IMR-90 (cell line): ENCODE measurements around the gene CIBAR2. TPM values are rescaled to one million over a fixed set of nuclear protein-coding genes. Genes with fewer than 3 reads are reported as not detected.

Experiments
- ATAC-seq: fragments of 200-7000 bp; cut with Tn5 transposase; 2 replicates; pipeline ENCODE4 v1.9.1; 2020; ENCODE audit warnings: low read depth, mild to moderate bottlenecking, moderate library complexity
- BruUV-seq: library from RNA; stranded (reverse); fragments of 400-500 nt; replicated peaks from 2 replicates; lab custom pipeline; 2021; lab: Mats Ljungman, UMichigan
- CTCF ChIA-PET: fragments of 300-600 bp; formaldehyde crosslinking; extraction: SDS; loops from one replicate; lab custom pipeline; 2021; ENCODE audit warnings: antibody characterized with exemption; lab: Yijun Ruan, JAX
- POLR2A ChIA-PET: fragments of 300-600 bp; sonication (Branson Sonifier 250); formaldehyde crosslinking; loops from one replicate; lab custom pipeline; 2022; ENCODE audit warnings: antibody characterized with exemption; ENCODE audit not compliant: unreplicated experiment; lab: Charles Lee
- DNase-seq: peaks from one replicate; pipeline ENCODE4 v3.0.0; 2013
- H2AFZ ChIP-seq: replicated peaks from 2 replicates; pipeline ENCODE3; 2013; ENCODE audit warnings: low read length, mild to moderate bottlenecking; ENCODE audit not compliant: poor library complexity
- H2AK5ac ChIP-seq: 2 replicates; pipeline ENCODE4 v1.6.1; 2013; ENCODE audit warnings: low read depth, low read length, inconsistent platforms
- H2AK9ac ChIP-seq: replicated peaks from 2 replicates; pipeline ENCODE3; 2013; ENCODE audit warnings: mild to moderate bottlenecking, low read depth, low read length, moderate library complexity; ENCODE audit not compliant: poor library complexity
- H2BK120ac ChIP-seq: 2 replicates; pipeline ENCODE4 v1.6.1; 2013; ENCODE audit warnings: low read depth, low read length, inconsistent platforms
- H2BK15ac ChIP-seq: 3 replicates; pipeline ENCODE4 v1.6.1; 2013; ENCODE audit warnings: low read depth, low read length, inconsistent platforms
- H2BK20ac ChIP-seq: 2 replicates; pipeline ENCODE4 v1.6.1; 2013; ENCODE audit warnings: low read depth, mild to moderate bottlenecking, inconsistent platforms, low read length, moderate library complexity
- H2BK5ac ChIP-seq: 2 replicates; pipeline ENCODE4 v1.6.1; 2013; ENCODE audit warnings: mild to moderate bottlenecking, low read depth, low read length, inconsistent platforms; ENCODE audit not compliant: poor library complexity, severe bottlenecking
- H3K14ac ChIP-seq: replicated peaks from 2 replicates; pipeline ENCODE4 v1.6.1; 2013; ENCODE audit warnings: low read depth, low read length, inconsistent platforms
- H3K18ac ChIP-seq: 2 replicates; pipeline ENCODE4 v1.6.1; 2013; ENCODE audit warnings: low read depth, low read length, control low read depth
- H3K23ac ChIP-seq: 2 replicates; pipeline ENCODE4 v1.6.1; 2013; ENCODE audit warnings: low read depth, low read length, inconsistent platforms
- H3K27ac ChIP-seq: 2 replicates; pipeline ENCODE4 v1.5.1; 2013; ENCODE audit warnings: mild to moderate bottlenecking, control low read depth, low read length; ENCODE audit not compliant: insufficient read depth
- H3K27me3 ChIP-seq: 2 replicates; pipeline ENCODE4 v1.6.1; 2013; ENCODE audit warnings: low read length; ENCODE audit not compliant: control insufficient read depth, insufficient read depth
- H3K36me3 ChIP-seq: 2 replicates; pipeline ENCODE4 v1.6.1; 2013; ENCODE audit warnings: low read length, mixed read lengths; ENCODE audit not compliant: control insufficient read depth, insufficient read depth
- H3K4ac ChIP-seq: 2 replicates; pipeline ENCODE4 v1.6.1; 2013; ENCODE audit warnings: low read depth, low read length, inconsistent platforms
- H3K4me1 ChIP-seq: 2 replicates; pipeline ENCODE4 v1.6.1; 2013; ENCODE audit warnings: low read length, mixed read lengths; ENCODE audit not compliant: control insufficient read depth, insufficient read depth
- H3K4me2 ChIP-seq: 2 replicates; pipeline ENCODE4 v1.6.1; 2013; ENCODE audit warnings: low read depth, mild to moderate bottlenecking, control low read depth, low read length, moderate library complexity
- H3K4me3 ChIP-seq: 2 replicates; pipeline ENCODE4 v1.5.1; 2013; ENCODE audit warnings: low read depth, mild to moderate bottlenecking, control low read depth, low read length, moderate library complexity; ENCODE audit not compliant: insufficient read depth
- H3K56ac ChIP-seq: 2 replicates; pipeline ENCODE4 v1.6.1; 2013; ENCODE audit warnings: low read length, inconsistent platforms; ENCODE audit not compliant: insufficient read depth; ENCODE audit errors: extremely low read depth
- H3K79me1 ChIP-seq, 2 experiments: 2 replicates each; pipeline ENCODE4 v1.6.1; 2013; ENCODE audit warnings: low read length in 2 of 2, inconsistent platforms in 1 of 2, low read depth in 1 of 2
- H3K9ac ChIP-seq: 2 replicates; pipeline ENCODE4 v1.6.1; 2013; ENCODE audit warnings: low read depth, low read length, control low read depth
- H3K9me1 ChIP-seq: 2 replicates; pipeline ENCODE4 v1.6.1; 2013; ENCODE audit warnings: low read length, inconsistent platforms; ENCODE audit not compliant: insufficient read depth
- H3K9me3 ChIP-seq: 2 replicates; pipeline ENCODE4 v1.6.1; 2013; ENCODE audit warnings: low read length; ENCODE audit not compliant: control insufficient read depth, insufficient read depth
- H4K20me1 ChIP-seq: 2 replicates; pipeline ENCODE4 v1.6.1; 2013; ENCODE audit warnings: low read length, inconsistent platforms; ENCODE audit not compliant: insufficient read depth
- H4K5ac ChIP-seq: 2 replicates; pipeline ENCODE4 v1.6.1; 2013; ENCODE audit warnings: mild to moderate bottlenecking, low read depth, low read length, control low read depth
- H4K8ac ChIP-seq, 2 experiments: 2 replicates each; pipeline ENCODE4 v1.6.1; 2013; ENCODE audit warnings: low read depth in 2 of 2, low read length in 2 of 2, control low read depth in 1 of 2, inconsistent platforms in 1 of 2
- H4K91ac ChIP-seq: 2 replicates; pipeline ENCODE4 v1.6.1; 2013; ENCODE audit warnings: low read depth, low read length, inconsistent platforms; ENCODE audit not compliant: insufficient read depth
- MXI1 ChIP-seq: IDR thresholded peaks from 2 replicates; pipeline ENCODE4 v1.6.1; 2012; ENCODE audit warnings: low read depth, mild to moderate bottlenecking, low read length, moderate library complexity, borderline replicate concordance
- NFE2L2 ChIP-seq: fragments of 150-350 bp; IDR thresholded peaks from 2 replicates; pipeline ENCODE4 v1.6.1; 2016; ENCODE audit warnings: low read depth, mild to moderate bottlenecking, low read length
- WGBS, 2 experiments: methylation state at CpG; one replicate each; pipeline versions ENCODE4 v1.1.5 to v1.1.7; 2013; ENCODE audit warnings: missing lambda C conversion rate in 2 of 2; ENCODE audit not compliant: insufficient read length in 1 of 2; ENCODE audit errors: extremely low coverage in 2 of 2; 5-methylcytosine and 5-hydroxymethylcytosine counted together
- dilution Hi-C: fragments of 300-500 bp; cut with HindIII; formaldehyde crosslinking; loops from one replicate; pipeline ENCODE4 v1.14.3; 2018; ENCODE audit warnings: low sequenced_read_pairs; ENCODE audit not compliant: unreplicated experiment
- in situ Hi-C: fragments of 300-500 bp; cut with MboI; formaldehyde crosslinking; loops from 3 replicates; pipeline ENCODE4 v1.14.3; 2019; ENCODE audit warnings: low sequenced_read_pairs, inconsistent platforms, mixed read lengths
- intact Hi-C: fragments of 100-400 bp; cut with micrococcal nuclease; formaldehyde crosslinking; loops from 2 replicates; pipeline ENCODE4 v1.10.0; 2022
- polyA plus RNA-seq, 3 experiments: library from polyadenylated mRNA; depleted of rRNA; stranded (reverse); fragments of >200 nt; gene quantifications; 2 replicates each; pipeline ENCODE4 v1.2.3, GENCODE V29; 2012; ENCODE audit warnings: low replicate concordance in 1 of 3
- total RNA-seq: library from RNA; depleted of rRNA; stranded (reverse); fragments of >200 nt; gene quantifications from 2 replicates; pipeline ENCODE4 v1.2.3, GENCODE V29; 2012

The CIBAR2 gene
- total and polyA plus RNA-seq, 2 of the 4 experiments (the other 2 are of a cell fraction), result 0.18 to 0.24 TPM

DNA sequence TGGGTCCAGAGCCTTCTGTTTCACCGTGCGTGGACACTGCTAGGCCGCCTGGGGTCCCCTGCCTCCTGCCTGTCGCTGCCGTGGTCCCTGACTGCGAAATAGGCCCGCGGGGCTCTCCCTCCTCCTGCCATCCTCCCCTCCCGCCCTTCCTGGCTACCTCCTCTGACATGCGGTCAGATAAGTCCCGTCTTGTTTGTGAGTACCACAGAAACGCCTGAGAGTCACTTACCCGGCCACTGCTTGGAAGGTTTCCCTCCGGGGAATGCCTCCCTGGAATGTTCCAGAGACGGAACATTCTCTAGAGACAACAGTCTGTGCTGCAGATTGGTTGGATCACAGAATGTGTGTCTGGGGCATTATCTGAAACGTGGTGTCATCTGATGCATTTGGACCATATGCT, 22.7 kb downstream of the CIBAR2 start:
- H3K23ac ChIP-seq, result no peak overlapping the region
- H3K4ac ChIP-seq, result no peak overlapping the region
- no peak overlapping the region for H4K91ac ChIP-seq
- DNase-seq, result no peak
- H4K20me1 ChIP-seq, result no peaks in the 10 kb centered on the region
- H2AK9ac ChIP-seq, result no peak overlapping the region
- no peak; the same call in 1 of the 2 replicates for ATAC-seq
- H4K5ac ChIP-seq, result no peak overlapping the region
- no peak overlapping the region for H2BK120ac ChIP-seq
- no peaks in the 10 kb centered on the region for H3K9me1 ChIP-seq
- 47% methylated on average over 5 of the region's 16 CpGs; no CpG with 5 or more reads in 1 of the 2 experiments for WGBS, 2 experiments
- no TSS peak for BruUV-seq
- no peaks in the 10 kb centered on the region for H3K9me3 ChIP-seq
- H2BK5ac ChIP-seq, result no peak overlapping the region
- H3K4me1 ChIP-seq, result peaks cover 2% of the 10 kb centered on the region; the same call in 1 of the 2 replicates
- no peak for TF ChIP-seq MXI1
- TF ChIP-seq NFE2L2, result no peak
- no peak overlapping the region for H2AFZ ChIP-seq
- intact Hi-C loops (loop anchor here (10.0 kb wide), 1 partner anchor 335 kb away; no protein-coding TSS in a partner anchor), in situ Hi-C loops (no loop called here), dilution Hi-C loops (no loop called here)
- H3K27me3 ChIP-seq, result peaks cover 9% of the 10 kb centered on the region
- H3K9ac ChIP-seq, result no peak overlapping the region
- no peak overlapping the region for H4K8ac ChIP-seq
- no peak overlapping the region for H2BK20ac ChIP-seq
- H3K36me3 ChIP-seq, result peaks cover 2% of the 10 kb centered on the region; the same call in 1 of the 2 replicates
- no peak overlapping the region for H2BK15ac ChIP-seq
- no peak overlapping the region for H3K4me2 ChIP-seq
- H3K4me3 ChIP-seq, result no peak overlapping the region
- H3K18ac ChIP-seq, result no peak overlapping the region
- no peak overlapping the region for H3K27ac ChIP-seq
- no peaks in the 10 kb centered on the region for H3K79me1 ChIP-seq
- ChIA-PET POLR2A (no interaction called here), CTCF (no interaction called here)
- H3K14ac ChIP-seq, result no peak overlapping the region
- no peak overlapping the region for H3K56ac ChIP-seq
- no peak overlapping the region for H2AK5ac ChIP-seq
